Loucy (cell line): ENCODE results near the gene GRID2IP.

Experiments
- H2AFZ ChIP-seq: fragments of 200-600 bp; sonication (generic); 2 replicates; pipeline ENCODE4 v1.6.0; 2016; ENCODE audit warnings: antibody characterized with exemption, mild to moderate bottlenecking, low read length, moderate library complexity
- H3F3A ChIP-seq: fragments of 200-600 bp; 2 replicates; pipeline ENCODE4 v1.6.0; 2016; ENCODE audit warnings: antibody characterized with exemption, low read depth, mild to moderate bottlenecking
- H3K27me3 ChIP-seq: fragments of 200-600 bp; sonication (generic); 2 replicates; pipeline ENCODE4 v1.6.1; 2014; ENCODE audit warnings: low read length, mild to moderate bottlenecking; ENCODE audit not compliant: insufficient read depth, poor library complexity, severe bottlenecking
- H3K36me3 ChIP-seq: fragments of 200-600 bp; sonication (generic); 2 replicates; pipeline ENCODE4 v1.6.1; 2016; ENCODE audit warnings: low read length; ENCODE audit not compliant: insufficient read depth
- H3K4me1 ChIP-seq: fragments of 200-600 bp; sonication (generic); 2 replicates; pipeline ENCODE4 v1.5.1; 2014; ENCODE audit warnings: low read length, mild to moderate bottlenecking; ENCODE audit not compliant: insufficient read depth, poor library complexity, severe bottlenecking
- H3K4me2 ChIP-seq: fragments of 200-600 bp; sonication (generic); 2 replicates; pipeline ENCODE4 v1.6.0; 2014; ENCODE audit warnings: antibody characterized with exemption, low read length, low read depth, mild to moderate bottlenecking; ENCODE audit not compliant: poor library complexity, severe bottlenecking
- H3K4me3 ChIP-seq: fragments of 200-600 bp; sonication (generic); 2 replicates; pipeline ENCODE4 v1.5.1; 2014; ENCODE audit warnings: low read length, mild to moderate bottlenecking, mixed read lengths; ENCODE audit not compliant: poor library complexity, severe bottlenecking
- H3K79me2 ChIP-seq: fragments of 200-600 bp; sonication (generic); 2 replicates; pipeline ENCODE4 v1.6.1; 2014; ENCODE audit warnings: low read length; ENCODE audit not compliant: insufficient read depth
- H3K9ac ChIP-seq: fragments of 200-600 bp; sonication (generic); 2 replicates; pipeline ENCODE4 v1.6.0; 2014; ENCODE audit warnings: mild to moderate bottlenecking, low read depth, low read length, moderate library complexity; ENCODE audit not compliant: poor library complexity, severe bottlenecking
- H3K9me2 ChIP-seq: fragments of 200-600 bp; sonication (generic); replicated peaks from 2 replicates; pipeline ENCODE4 v1.6.1; 2016; ENCODE audit warnings: low read depth, low read length, mixed read lengths
- H3K9me3 ChIP-seq: fragments of 200-600 bp; sonication (generic); 2 replicates; pipeline ENCODE4 v1.6.1; 2014; ENCODE audit warnings: mild to moderate bottlenecking, antibody characterized with exemption, low read length, low read depth; ENCODE audit not compliant: insufficient read depth
- H4K20me1 ChIP-seq: fragments of 200-600 bp; sonication (generic); 2 replicates; pipeline ENCODE4 v1.6.0; 2014; ENCODE audit warnings: antibody characterized with exemption, low read length, mild to moderate bottlenecking; ENCODE audit not compliant: insufficient read depth, poor library complexity, severe bottlenecking
- EZH2phosphoT487 ChIP-seq: fragments of 200-600 bp; IDR thresholded peaks from 2 replicates; pipeline ENCODE4 v1.6.1; 2018; ENCODE audit warnings: antibody characterized with exemption, mild to moderate bottlenecking, moderate library complexity, borderline replicate concordance
- TF ChIP-seq, protein P1 (sequence below): fragments of 200-600 bp; sonication (generic); conservative IDR thresholded peaks from 2 replicates; pipeline ENCODE4 v1.5.1; 2014; ENCODE audit warnings: mild to moderate bottlenecking, antibody characterized with exemption, low read length

GRID2IP gene

DNA sequence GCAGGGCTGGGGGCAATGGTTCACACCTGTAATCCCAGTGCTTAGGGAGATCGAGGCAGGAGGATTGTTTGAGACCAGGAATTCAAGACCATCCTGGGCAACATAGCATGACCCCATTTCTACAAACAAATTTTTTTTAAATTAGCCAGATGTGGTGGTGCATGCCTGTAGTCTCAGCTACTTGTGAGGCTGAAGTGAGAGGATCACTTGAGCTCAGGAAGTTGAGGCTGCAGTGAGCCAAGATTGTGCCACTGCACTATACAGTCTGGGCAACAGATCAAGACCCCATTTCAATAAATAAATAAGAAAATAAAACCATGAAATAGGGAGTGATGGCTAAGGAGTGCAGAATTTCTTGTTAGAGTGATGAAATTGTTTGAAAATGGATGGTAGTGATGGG lies 8.9 kb downstream of the GRID2IP start:
- H3K9ac ChIP-seq = no peak overlapping the region
- TF ChIP-seq, protein P1, sequence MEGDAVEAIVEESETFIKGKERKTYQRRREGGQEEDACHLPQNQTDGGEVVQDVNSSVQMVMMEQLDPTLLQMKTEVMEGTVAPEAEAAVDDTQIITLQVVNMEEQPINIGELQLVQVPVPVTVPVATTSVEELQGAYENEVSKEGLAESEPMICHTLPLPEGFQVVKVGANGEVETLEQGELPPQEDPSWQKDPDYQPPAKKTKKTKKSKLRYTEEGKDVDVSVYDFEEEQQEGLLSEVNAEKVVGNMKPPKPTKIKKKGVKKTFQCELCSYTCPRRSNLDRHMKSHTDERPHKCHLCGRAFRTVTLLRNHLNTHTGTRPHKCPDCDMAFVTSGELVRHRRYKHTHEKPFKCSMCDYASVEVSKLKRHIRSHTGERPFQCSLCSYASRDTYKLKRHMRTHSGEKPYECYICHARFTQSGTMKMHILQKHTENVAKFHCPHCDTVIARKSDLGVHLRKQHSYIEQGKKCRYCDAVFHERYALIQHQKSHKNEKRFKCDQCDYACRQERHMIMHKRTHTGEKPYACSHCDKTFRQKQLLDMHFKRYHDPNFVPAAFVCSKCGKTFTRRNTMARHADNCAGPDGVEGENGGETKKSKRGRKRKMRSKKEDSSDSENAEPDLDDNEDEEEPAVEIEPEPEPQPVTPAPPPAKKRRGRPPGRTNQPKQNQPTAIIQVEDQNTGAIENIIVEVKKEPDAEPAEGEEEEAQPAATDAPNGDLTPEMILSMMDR = no peak
- TF ChIP-seq EZH2phosphoT487 = no peak
- no peaks in the 10 kb centered on the region for H3K4me1 ChIP-seq
- no peaks in the 10 kb centered on the region for H4K20me1 ChIP-seq
- H3K27me3 ChIP-seq = no peaks in the 10 kb centered on the region
- H3K4me2 ChIP-seq = no peak overlapping the region
- no peaks in the 10 kb centered on the region for H3K36me3 ChIP-seq
- H3K9me3 ChIP-seq = no peaks in the 10 kb centered on the region
- H3K4me3 ChIP-seq = no peak overlapping the region
- no peak overlapping the region for H2AFZ ChIP-seq
- no peaks in the 10 kb centered on the region for H3K9me2 ChIP-seq
- no peaks in the 10 kb centered on the region for H3F3A ChIP-seq
- no peaks in the 10 kb centered on the region for H3K79me2 ChIP-seq

DNA sequence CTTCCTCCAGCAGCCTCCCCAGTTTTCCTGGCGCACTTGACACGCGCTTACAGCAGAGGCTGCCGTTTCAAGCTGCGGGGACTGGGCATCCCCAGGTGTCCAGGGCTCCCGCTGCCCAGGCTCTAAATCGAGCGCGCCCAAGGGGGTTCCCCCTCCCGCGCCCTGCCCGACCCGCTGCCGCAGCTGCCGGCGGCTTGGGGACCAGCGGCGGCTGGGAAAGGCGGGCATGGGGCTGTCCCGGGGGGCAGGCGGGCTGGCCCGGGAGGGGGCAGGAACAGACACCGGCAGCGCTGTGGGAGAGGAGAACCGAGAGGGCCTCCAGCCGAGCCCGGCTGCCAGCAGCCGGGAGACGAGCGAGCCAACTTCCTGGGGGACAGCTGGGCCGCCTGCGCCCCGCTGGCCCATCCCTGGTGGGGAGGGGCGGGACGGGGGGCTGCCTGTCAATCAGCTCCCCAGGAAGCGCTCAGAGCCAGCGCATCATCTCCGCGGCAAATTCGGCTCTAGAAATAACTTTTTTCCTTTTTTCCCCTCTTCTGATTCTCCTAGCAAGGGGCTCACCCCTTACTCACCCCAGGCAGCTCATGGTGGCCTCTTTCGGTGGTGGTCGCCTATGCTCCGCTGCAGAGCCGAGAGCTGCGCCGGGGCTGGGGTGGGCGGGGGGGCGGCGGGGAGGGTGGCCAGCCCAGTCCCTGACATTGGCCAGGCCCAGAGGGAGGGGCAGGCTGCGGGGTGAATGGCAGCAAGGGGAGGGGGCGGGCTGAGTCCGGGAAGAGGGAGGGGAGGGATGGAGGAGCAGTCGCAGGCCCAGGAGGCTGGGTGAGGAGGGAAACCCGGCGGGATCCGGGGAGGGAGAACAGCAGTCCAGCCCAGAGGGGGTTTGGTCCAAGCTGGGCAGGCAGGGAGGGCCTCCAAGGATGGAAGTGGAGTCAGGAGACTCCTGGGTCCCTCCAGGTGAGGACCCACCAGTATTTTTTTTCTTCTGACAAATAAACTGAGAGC lies 14.7 kb downstream of the GRID2IP start:
- Histone ChIP-seq H3K4me1 (no peaks in the 10 kb centered on the region), H3K9me2 (no peaks in the 10 kb centered on the region), H3K4me2 (peak overlapping the region; percentile 44), H3K9ac (no peak overlapping the region), H3K9me3 (no peaks in the 10 kb centered on the region), H3F3A (no peaks in the 10 kb centered on the region), H3K4me3 (peak overlapping the region; percentile 56), H2AFZ (0 out of 2 replicates have a peak overlapping the region, but pooled peaks have one; percentile 3), H4K20me1 (no peaks in the 10 kb centered on the region), H3K79me2 (no peaks in the 10 kb centered on the region), H3K36me3 (no peaks in the 10 kb centered on the region), H3K27me3 (no peaks in the 10 kb centered on the region)
- no peak for TF ChIP-seq EZH2phosphoT487
- TF ChIP-seq, protein P1 = no peak

DNA sequence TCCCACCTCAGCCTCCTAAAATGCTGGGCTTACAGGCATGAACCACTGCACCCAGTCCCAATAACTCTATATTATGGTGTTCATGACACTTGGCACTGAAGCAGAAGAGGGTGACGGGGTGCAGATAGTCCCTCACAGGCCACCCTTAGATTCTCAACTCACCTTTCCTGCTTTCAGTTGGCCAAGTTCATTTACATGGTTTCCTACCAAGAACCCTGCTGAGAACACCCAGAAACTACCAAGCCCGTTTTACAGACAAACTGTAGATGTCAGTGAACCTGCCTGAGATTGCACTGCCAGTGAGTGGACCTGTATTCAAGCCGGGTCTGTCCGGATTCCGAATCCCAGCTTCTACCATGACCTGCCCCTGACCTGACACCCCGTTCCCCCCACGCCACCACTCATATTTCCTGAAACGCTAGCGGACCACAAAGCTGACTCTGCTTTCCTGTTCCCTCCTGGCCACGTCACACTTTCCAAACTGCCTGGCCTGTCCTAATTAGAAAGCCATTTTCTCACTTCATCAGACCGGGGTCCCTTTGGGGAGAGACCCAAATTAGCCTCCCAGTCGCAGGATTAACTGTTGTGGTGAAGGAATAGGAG lies 17.3 kb downstream of the GRID2IP start:
- Histone ChIP-seq H3K27me3 (peaks cover 9% of the 10 kb centered on the region), H3K9ac (no peak overlapping the region), H2AFZ (no peak overlapping the region), H3K4me1 (peaks cover 5% of the 10 kb centered on the region), H3K4me3 (no peak overlapping the region), H3F3A (no peaks in the 10 kb centered on the region), H3K9me2 (no peaks in the 10 kb centered on the region), H3K9me3 (no peaks in the 10 kb centered on the region), H3K79me2 (no peaks in the 10 kb centered on the region), H3K4me2 (no peak overlapping the region), H3K36me3 (no peaks in the 10 kb centered on the region), H4K20me1 (no peaks in the 10 kb centered on the region)
- TF ChIP-seq EZH2phosphoT487 = no peak
- TF ChIP-seq, protein P1 = no peak
